GM12878 (cell line): ENCODE measurements around the gene ARPC1B. TPM values are rescaled to one million over a fixed set of nuclear protein-coding genes. Genes with fewer than 3 reads are reported as not detected.
"Not testable (repeated sequence)": the region's sequence is repeated elsewhere in the genome, so short reads cannot be mapped to it uniquely, and the experiment has no call there.

Experiments
- ATAC-seq: fragments of 200-7000 bp; cut with Tn5 transposase; 3 replicates; pipeline ENCODE4 v1.9.1; 2020; ENCODE audit warnings: mild to moderate bottlenecking, moderate library complexity
- BruUV-seq: library from RNA; stranded (reverse); fragments of 400-500 nt; replicated peaks from 2 replicates; lab custom pipeline; 2021; lab: Mats Ljungman, UMichigan
- CTCF ChIA-PET: fragments of 300-600 bp; sonication (Branson Sonifier 250); formaldehyde crosslinking; extraction: SDS; loops from one replicate; lab custom pipeline; 2021; ENCODE audit warnings: inconsistent platforms; lab: Yijun Ruan, JAX
- POLR2A ChIA-PET: fragments of 350-600 bp; formaldehyde crosslinking; extraction: SDS; loops from one replicate; lab custom pipeline; 2021; ENCODE audit warnings: inconsistent platforms; lab: Charles Lee
- RAD21 ChIA-PET: fragments of 300-600 bp; sonication (Branson Sonifier 250); formaldehyde crosslinking; loops from one replicate; lab custom pipeline; 2023; ENCODE audit warnings: antibody characterized with exemption; ENCODE audit not compliant: unreplicated experiment; lab: Charles Lee
- SMC1A ChIA-PET: fragments of 300-600 bp; sonication (Branson Sonifier 250); formaldehyde crosslinking; loops from one replicate; lab custom pipeline; 2023; ENCODE audit not compliant: unreplicated experiment, uncharacterized antibody; lab: Charles Lee
- DNase-seq: peaks from one replicate; pipeline ENCODE4 v3.0.0-alpha.2; 2011; ENCODE audit warnings: low read depth, low spot score
- FAIRE-seq: peaks from 3 replicates; lab custom pipeline; 2011; peaks lifted over from hg19 to GRCh38; lab: Jason Lieb, UNC
- H2AFZ ChIP-seq: 2 replicates; pipeline ENCODE4 v1.6.0; 2011; ENCODE audit warnings: low read depth, low read length, control low read depth; ENCODE audit not compliant: control insufficient read depth
- H3K27ac ChIP-seq: 2 replicates; pipeline ENCODE4 v1.5.1; 2011; ENCODE audit warnings: control low read depth; ENCODE audit not compliant: control insufficient read depth, insufficient read depth
- H3K27me3 ChIP-seq, 2 experiments: replicated peaks in 1 of 2; 2 replicates each; pipeline versions ENCODE4 v1.6.0 to v1.6.1; 2011; ENCODE audit warnings: low read length in 1 of 2; ENCODE audit not compliant: control insufficient read depth in 2 of 2, insufficient read depth in 2 of 2
- H3K36me3 ChIP-seq, 2 experiments: 2 replicates each; pipeline ENCODE4 v1.5.1; 2011; ENCODE audit warnings: low read length in 1 of 2; ENCODE audit not compliant: control insufficient read depth in 2 of 2, insufficient read depth in 2 of 2
- H3K4me1 ChIP-seq: 2 replicates; pipeline ENCODE4 v1.6.1; 2011; ENCODE audit warnings: mild to moderate bottlenecking, low read length, moderate library complexity, mixed read lengths; ENCODE audit not compliant: control insufficient read depth, insufficient read depth
- H3K4me2 ChIP-seq: 2 replicates; pipeline ENCODE4 v1.6.0; 2011; ENCODE audit warnings: control low read depth; ENCODE audit not compliant: control insufficient read depth, insufficient read depth
- H3K4me3 ChIP-seq: fragments of 200-600 bp; sonication (generic); 2 replicates; pipeline ENCODE4 v1.5.1; 2016
- H3K79me2 ChIP-seq: 2 replicates; pipeline ENCODE4 v1.6.0; 2011; ENCODE audit warnings: low read length; ENCODE audit not compliant: control insufficient read depth, insufficient read depth
- H3K9ac ChIP-seq: 2 replicates; pipeline ENCODE4 v1.8.0; 2011; ENCODE audit warnings: low read length, control low read depth, mixed read lengths; ENCODE audit not compliant: control insufficient read depth, insufficient read depth
- H3K9me3 ChIP-seq: replicated peaks from 3 replicates; pipeline ENCODE4 v1.5.1; 2011; ENCODE audit warnings: mild to moderate bottlenecking, low read length; ENCODE audit not compliant: control insufficient read depth, insufficient read depth
- H4K20me1 ChIP-seq: 2 replicates; pipeline ENCODE4 v1.6.0; 2011; ENCODE audit not compliant: control insufficient read depth, insufficient read depth
- CTCF ChIP-seq, 3 experiments: IDR thresholded peaks in 2 of 3; conservative IDR thresholded peaks in 1 of 3; 2 replicates each; pipeline ENCODE4 v1.5.1; 2011; ENCODE audit warnings: low read depth in 3 of 3, low read length in 3 of 3, mild to moderate bottlenecking in 3 of 3, control low read depth in 2 of 3, moderate library complexity in 2 of 3, inconsistent platforms in 1 of 3, mixed read lengths in 1 of 3; ENCODE audit not compliant: control insufficient read depth in 2 of 3, insufficient read depth in 1 of 3; ENCODE audit errors: extremely low read depth in 1 of 3
- RAD21 ChIP-seq: IDR thresholded peaks from 2 replicates; pipeline ENCODE4 v1.6.1; 2011; ENCODE audit warnings: mild to moderate bottlenecking, low read depth, low read length, moderate library complexity; ENCODE audit not compliant: insufficient read depth
- ZBTB33 ChIP-seq: fragments of 450-650 bp; IDR thresholded peaks from 2 replicates; pipeline ENCODE4 v1.6.1; 2017; ENCODE audit warnings: mild to moderate bottlenecking
- WGBS: methylation state at CpG from one replicate; pipeline ENCODE4 v1.1.6; 2016; ENCODE audit warnings: low lambda C conversion rate; ENCODE audit not compliant: insufficient replicate concordance, insufficient coverage; ENCODE audit errors: missing lambda C conversion rate; 5-methylcytosine and 5-hydroxymethylcytosine counted together
- in situ Hi-C: fragments of 300-500 bp; cut with MboI; formaldehyde crosslinking; loops from 9 replicates; pipeline ENCODE4 v1.14.3; 2018; ENCODE audit warnings: mixed read lengths
- intact Hi-C: fragments of 100-400 bp; cut with micrococcal nuclease; formaldehyde crosslinking; loops from one replicate; pipeline ENCODE4 v1.14.2; 2022; ENCODE audit not compliant: unreplicated experiment
- polyA plus RNA-seq, 11 experiments: library from polyadenylated mRNA; depleted of rRNA in 4 of 11; unstranded in 6 of 11; stranded (reverse) in 5 of 11; fragments of >200 nt; fragmentation: Nextera tagmentation in 4 of 11; fragmentation: Illumina TruSeq in 1 of 11; extraction: Ambion mirVana in 4 of 11; extraction: Trizol in 1 of 11; gene quantifications; 1 replicate in 1 of 11; 2 replicates in 10 of 11; pipeline versions ENCODE4 v1.2.1 to v1.2.3, GENCODE V29; 2011 to 2016; ENCODE audit warnings: inconsistent platforms in 2 of 11, missing spikeins in 2 of 11, low read depth in 1 of 11
- total RNA-seq, 4 experiments: library from RNA; depleted of rRNA in 3 of 4; stranded (reverse); fragments of >200 nt in 3 of 4; fragmentation: Illumina TruSeq in 1 of 4; extraction: Trizol in 1 of 4; gene quantifications; 2 replicates each; pipeline versions ENCODE4 v1.2.1 to v1.2.3, GENCODE V29; 2013 to 2021

ARPC1B gene
- total and polyA plus RNA-seq, 10 of the 15 experiments (the other 5 are each of a cell fraction or from before 2014, with no cell fraction given) = 14.1 to 762 (median 387) TPM

GRCh38 chr7:99415513-99416127 is 41.1 kb downstream of the ARPC1B start:
- 66% methylated on average over 17 of the region's 17 CpGs for WGBS
- intact Hi-C loops, FAIRE-seq, H2AFZ ChIP-seq, H3K4me3 ChIP-seq, DNase-seq, BruUV-seq, H3K27ac ChIP-seq, H3K9ac ChIP-seq, in situ Hi-C loops, H3K4me2 ChIP-seq, H3K27me3 ChIP-seq, H3K79me2 ChIP-seq, H4K20me1 ChIP-seq, H3K4me1 ChIP-seq, H3K9me3 ChIP-seq: not testable (repeated sequence)
- CTCF ChIA-PET = interaction anchor here (0.6 to 1.6 kb wide), 5 partner anchors 49 to 170 kb away, joined by 3 to 4 read pairs (median 3); no protein-coding TSS in a partner anchor
- H3K36me3 ChIP-seq = peaks cover 29 to 32% of the 10 kb centered on the region in 2 experiments
- SMC1A ChIA-PET = interaction anchor here (1.1 to 1.4 kb wide), 2 partner anchors 8 to 54 kb away, joined by 3 read pairs; no protein-coding TSS in a partner anchor
- TF ChIP-seq CTCF (IDR thresholded peaks at IDR 0.05 in 2 of 3, conservative IDR thresholded peaks at IDR 0.05 in 1 of 3; ENCODE audit: control insufficient read depth in 2 of 3, extremely low read depth in 1 of 3, insufficient read depth in 1 of 3, low read depth in 3 of 3, low read length in 3 of 3) (peak; percentile 34 to 68 (median 41)), ZBTB33 (peak; percentile 97), RAD21 (peak; percentile 51)
- POLR2A ChIA-PET = interaction anchor here (0.5 to 0.9 kb wide), 2 partner anchors 23 to 638 kb away, joined by 3 to 9 read pairs; partner anchors contain the start of genes CPSF4 and PTCD1
- RAD21 ChIA-PET = interaction anchor here (1.0 to 1.2 kb wide), 2 partner anchors 50 to 54 kb away, joined by 3 read pairs; no protein-coding TSS in a partner anchor
- ATAC-seq = peak; percentile 33; the same call in 1 of the 3 replicates
